A673 (cell line): ENCODE measurements around the gene CTTNBP2. TPM values are rescaled to one million over a fixed set of nuclear protein-coding genes. Genes with fewer than 3 reads are reported as not detected.

ENCODE experiments used
- BruUV-seq: library from RNA; stranded (reverse); fragments of 400-500 nt; replicated peaks from 2 replicates; lab custom pipeline; 2021; lab: Mats Ljungman, UMichigan
- CTCF ChIA-PET: fragments of 300-600 bp; sonication (Branson Sonifier 250); formaldehyde crosslinking; loops from one replicate; lab custom pipeline; 2022; ENCODE audit warnings: antibody characterized with exemption; lab: Charles Lee
- POLR2A ChIA-PET: fragments of 300-600 bp; sonication (Branson Sonifier 250); formaldehyde crosslinking; loops from one replicate; lab custom pipeline; 2022; ENCODE audit warnings: antibody characterized with exemption; ENCODE audit not compliant: low non-redundant PET; lab: Charles Lee
- DNase-seq: peaks from one replicate; pipeline ENCODE4 v3.0.0-alpha.2; 2015; ENCODE audit warnings: low spot score
- H3K27ac ChIP-seq: fragments of 200-600 bp; sonication (generic); 2 replicates; pipeline ENCODE4 v1.5.1; 2016; ENCODE audit warnings: mixed run types, low read depth, mild to moderate bottlenecking, mixed read lengths, antibody characterized with exemption, low read length; ENCODE audit not compliant: poor library complexity, severe bottlenecking
- H3K27me3 ChIP-seq: fragments of 200-600 bp; sonication (generic); replicated peaks from 2 replicates; pipeline ENCODE4 v1.6.1; 2017; ENCODE audit warnings: mixed run types, low read depth, mild to moderate bottlenecking, mixed read lengths, antibody characterized with exemption, low read length; ENCODE audit not compliant: insufficient read depth, poor library complexity
- H3K36me3 ChIP-seq: fragments of 200-600 bp; sonication (generic); 2 replicates; pipeline ENCODE4 v1.6.1; 2016; ENCODE audit warnings: mixed run types, mild to moderate bottlenecking, mixed read lengths, antibody characterized with exemption, low read length; ENCODE audit not compliant: insufficient read depth, poor library complexity, severe bottlenecking
- H3K4me1 ChIP-seq: fragments of 200-600 bp; sonication (generic); 2 replicates; pipeline ENCODE4 v1.6.1; 2017; ENCODE audit warnings: mixed run types, mild to moderate bottlenecking, mixed read lengths, antibody characterized with exemption, low read length; ENCODE audit not compliant: insufficient read depth, poor library complexity, severe bottlenecking
- H3K4me3 ChIP-seq: fragments of 200-600 bp; sonication (generic); 2 replicates; pipeline ENCODE4 v1.5.1; 2016; ENCODE audit warnings: low read depth, mixed run types, mild to moderate bottlenecking, mixed read lengths, low read length; ENCODE audit not compliant: poor library complexity, severe bottlenecking
- H3K9me3 ChIP-seq: fragments of 200-600 bp; sonication (generic); 2 replicates; pipeline ENCODE4 v1.6.1; 2016; ENCODE audit warnings: mixed run types, low read depth, mild to moderate bottlenecking, mixed read lengths, antibody characterized with exemption, low read length; ENCODE audit not compliant: poor library complexity, severe bottlenecking
- EZH2 ChIP-seq: fragments of 200-600 bp; sonication (generic); IDR thresholded peaks from 2 replicates; pipeline ENCODE4 v1.6.1; 2017; ENCODE audit warnings: borderline replicate concordance, low read depth, mild to moderate bottlenecking, mixed read lengths, antibody characterized with exemption, low read length; ENCODE audit not compliant: poor library complexity, severe bottlenecking
- intact Hi-C: fragments of 100-400 bp; cut with micrococcal nuclease; formaldehyde crosslinking; loops from one replicate; pipeline ENCODE4 v1.10.0; 2022; ENCODE audit not compliant: unreplicated experiment
- total RNA-seq: library from RNA; stranded (reverse); gene quantifications from 2 replicates; pipeline ENCODE4 v1.2.3, GENCODE V29; 2021
- TF ChIP-seq, protein P1 (sequence below): fragments of 300-800, 200-600 bp; sonication (generic); conservative IDR thresholded peaks from 2 replicates; pipeline ENCODE4 v1.5.1; 2017; ENCODE audit warnings: low read depth, mild to moderate bottlenecking, antibody characterized with exemption, low read length, moderate library complexity, mixed read lengths

The CTTNBP2 gene
- total RNA-seq, 1 experiment from 2014 or later, result 21.8 TPM

DNA sequence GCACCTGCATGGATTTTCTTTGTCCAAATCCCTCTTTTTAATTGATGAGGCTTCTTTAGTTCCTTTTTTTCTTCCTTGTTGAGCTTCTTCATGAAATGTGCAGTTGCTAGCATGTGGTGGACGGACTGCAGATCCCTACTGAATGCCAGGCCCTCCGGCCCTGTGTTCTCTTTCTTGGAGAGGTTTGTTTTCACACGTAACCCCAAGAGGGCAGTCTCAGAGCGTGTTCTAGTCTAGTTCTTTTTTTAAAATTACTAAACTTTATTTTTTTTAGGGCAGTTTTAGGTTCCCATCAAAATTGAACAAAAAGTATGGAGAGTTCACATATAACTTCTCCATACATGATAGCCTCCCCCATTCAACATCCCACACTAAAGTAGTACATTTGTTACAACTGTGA is 203.4 kb downstream of the CTTNBP2 start:
- H3K4me1 ChIP-seq, result no peaks in the 10 kb centered on the region
- H3K9me3 ChIP-seq, result no peaks in the 10 kb centered on the region
- intact Hi-C loops, result loop anchor here (5.0 kb wide), 1 partner anchor 268 kb away; no protein-coding TSS in a partner anchor
- H3K4me3 ChIP-seq, result no peak overlapping the region
- no TSS peak for BruUV-seq
- H3K27ac ChIP-seq, result no peak overlapping the region
- TF ChIP-seq, protein P1, sequence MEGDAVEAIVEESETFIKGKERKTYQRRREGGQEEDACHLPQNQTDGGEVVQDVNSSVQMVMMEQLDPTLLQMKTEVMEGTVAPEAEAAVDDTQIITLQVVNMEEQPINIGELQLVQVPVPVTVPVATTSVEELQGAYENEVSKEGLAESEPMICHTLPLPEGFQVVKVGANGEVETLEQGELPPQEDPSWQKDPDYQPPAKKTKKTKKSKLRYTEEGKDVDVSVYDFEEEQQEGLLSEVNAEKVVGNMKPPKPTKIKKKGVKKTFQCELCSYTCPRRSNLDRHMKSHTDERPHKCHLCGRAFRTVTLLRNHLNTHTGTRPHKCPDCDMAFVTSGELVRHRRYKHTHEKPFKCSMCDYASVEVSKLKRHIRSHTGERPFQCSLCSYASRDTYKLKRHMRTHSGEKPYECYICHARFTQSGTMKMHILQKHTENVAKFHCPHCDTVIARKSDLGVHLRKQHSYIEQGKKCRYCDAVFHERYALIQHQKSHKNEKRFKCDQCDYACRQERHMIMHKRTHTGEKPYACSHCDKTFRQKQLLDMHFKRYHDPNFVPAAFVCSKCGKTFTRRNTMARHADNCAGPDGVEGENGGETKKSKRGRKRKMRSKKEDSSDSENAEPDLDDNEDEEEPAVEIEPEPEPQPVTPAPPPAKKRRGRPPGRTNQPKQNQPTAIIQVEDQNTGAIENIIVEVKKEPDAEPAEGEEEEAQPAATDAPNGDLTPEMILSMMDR, result no peak; the same call in 1 of the 2 replicates
- no peak for TF ChIP-seq EZH2
- peak; percentile 12 for DNase-seq
- CTCF ChIA-PET, result no interaction called here
- H3K27me3 ChIP-seq, result no peaks in the 10 kb centered on the region
- H3K36me3 ChIP-seq, result no peaks in the 10 kb centered on the region
- POLR2A ChIA-PET, result no interaction called here

DNA sequence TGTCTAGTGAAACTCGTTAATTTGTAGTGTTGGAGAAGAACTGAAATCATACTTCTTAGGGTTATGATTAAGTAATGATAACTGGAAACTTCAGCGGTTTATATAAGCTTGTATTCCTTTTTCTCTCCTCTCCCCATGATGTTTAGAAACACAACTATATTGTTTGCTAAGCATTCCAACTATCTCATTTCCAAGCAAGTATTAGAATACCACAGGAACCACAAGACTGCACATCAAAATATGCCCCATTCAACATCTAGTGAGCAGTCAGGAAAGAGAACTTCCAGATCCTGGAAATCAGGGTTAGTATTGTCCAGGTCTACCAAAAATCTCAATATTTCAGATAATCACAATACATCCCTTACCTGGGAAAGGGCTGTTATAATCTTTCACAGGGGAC is 205.8 kb downstream of the CTTNBP2 start:
- TF ChIP-seq, protein P1, result no peak
- no peak for TF ChIP-seq EZH2
- no peaks in the 10 kb centered on the region for H3K9me3 ChIP-seq
- no peaks in the 10 kb centered on the region for H3K4me1 ChIP-seq
- H3K36me3 ChIP-seq, result no peaks in the 10 kb centered on the region
- no peak for DNase-seq
- H3K27me3 ChIP-seq, result no peaks in the 10 kb centered on the region
- no peak overlapping the region for H3K4me3 ChIP-seq
- ChIA-PET CTCF (no interaction called here), POLR2A (no interaction called here)
- no peak overlapping the region for H3K27ac ChIP-seq
- no TSS peak for BruUV-seq
- intact Hi-C loops, result no loop called here

DNA sequence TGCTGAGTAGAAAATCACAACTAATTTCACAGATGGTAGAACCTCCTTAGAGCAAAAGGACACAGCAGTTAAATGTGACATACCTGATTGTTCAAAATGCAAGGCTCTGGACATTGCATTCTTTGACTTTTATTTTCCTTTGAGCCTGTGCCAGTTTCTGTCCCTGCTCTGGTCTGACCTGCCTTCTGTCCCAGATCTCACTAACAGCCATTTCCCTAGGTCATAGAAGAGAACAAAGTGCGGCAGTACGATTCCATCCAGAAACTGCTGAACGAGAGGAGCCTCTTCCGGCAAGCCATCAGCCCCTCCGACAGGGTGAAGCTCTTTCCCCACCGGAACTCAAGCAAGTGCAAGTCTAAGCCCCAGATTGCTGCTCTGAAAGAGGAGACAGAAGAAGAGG is 206.6 kb downstream of the CTTNBP2 start:
- no peak for TF ChIP-seq EZH2
- TF ChIP-seq, protein P1, result no peak
- CTCF ChIA-PET, result no interaction called here
- no TSS peak for BruUV-seq

More for the DNA sequence above, 206.6 kb downstream of the CTTNBP2 start:
- Histone ChIP-seq H3K27ac (no peak overlapping the region), H3K27me3 (no peaks in the 10 kb centered on the region), H3K36me3 (no peaks in the 10 kb centered on the region), H3K4me3 (no peak overlapping the region), H3K9me3 (no peaks in the 10 kb centered on the region), H3K4me1 (no peaks in the 10 kb centered on the region)
- intact Hi-C loops, result no loop called here
- DNase-seq, result no peak
- POLR2A ChIA-PET, result no interaction called here
